Retinal pigment epithelial cell (primary cell): ENCODE measurements around the gene PHF2.

ENCODE experiments used
- DNase-seq: peaks from one replicate; pipeline ENCODE4 v3.0.0-alpha.2; 2010; ENCODE audit warnings: low read depth
- H3K4me3 ChIP-seq: 2 replicates; pipeline ENCODE4 v1.5.1; 2011; ENCODE audit warnings: mild to moderate bottlenecking, low read length, control low read depth, moderate library complexity
- TF ChIP-seq, protein P1 (sequence below): conservative IDR thresholded peaks from 2 replicates; pipeline ENCODE4 v1.5.1; 2011; ENCODE audit warnings: low read depth, low read length, control low read depth, inconsistent platforms

The PHF2 gene

DNA sequence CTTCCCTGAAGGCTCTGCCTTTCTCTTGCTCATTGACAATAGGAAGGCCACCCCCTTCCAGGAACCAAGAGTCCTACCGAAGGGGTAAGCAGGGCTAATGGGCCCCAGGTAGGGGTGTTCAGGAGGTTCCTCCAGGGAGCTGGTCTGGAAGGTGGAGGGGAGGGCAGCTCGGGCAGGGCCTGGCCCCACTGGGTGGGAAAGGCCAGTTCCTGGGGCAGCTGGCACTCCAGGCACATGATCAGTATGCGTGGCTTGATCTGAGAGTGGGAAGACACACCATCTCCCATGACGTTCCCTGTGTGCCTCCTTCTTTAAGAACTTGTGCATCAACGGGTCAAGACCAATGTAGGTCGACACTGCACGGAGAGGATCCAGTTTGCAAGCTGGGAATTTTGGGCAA is 149.8 kb downstream of the PHF2 start:
- no peak for DNase-seq
- TF ChIP-seq, protein P1, sequence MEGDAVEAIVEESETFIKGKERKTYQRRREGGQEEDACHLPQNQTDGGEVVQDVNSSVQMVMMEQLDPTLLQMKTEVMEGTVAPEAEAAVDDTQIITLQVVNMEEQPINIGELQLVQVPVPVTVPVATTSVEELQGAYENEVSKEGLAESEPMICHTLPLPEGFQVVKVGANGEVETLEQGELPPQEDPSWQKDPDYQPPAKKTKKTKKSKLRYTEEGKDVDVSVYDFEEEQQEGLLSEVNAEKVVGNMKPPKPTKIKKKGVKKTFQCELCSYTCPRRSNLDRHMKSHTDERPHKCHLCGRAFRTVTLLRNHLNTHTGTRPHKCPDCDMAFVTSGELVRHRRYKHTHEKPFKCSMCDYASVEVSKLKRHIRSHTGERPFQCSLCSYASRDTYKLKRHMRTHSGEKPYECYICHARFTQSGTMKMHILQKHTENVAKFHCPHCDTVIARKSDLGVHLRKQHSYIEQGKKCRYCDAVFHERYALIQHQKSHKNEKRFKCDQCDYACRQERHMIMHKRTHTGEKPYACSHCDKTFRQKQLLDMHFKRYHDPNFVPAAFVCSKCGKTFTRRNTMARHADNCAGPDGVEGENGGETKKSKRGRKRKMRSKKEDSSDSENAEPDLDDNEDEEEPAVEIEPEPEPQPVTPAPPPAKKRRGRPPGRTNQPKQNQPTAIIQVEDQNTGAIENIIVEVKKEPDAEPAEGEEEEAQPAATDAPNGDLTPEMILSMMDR: no peak
- no peak overlapping the region for H3K4me3 ChIP-seq
